GM18507 (cell line): ENCODE results near the gene MIF4GD.

ENCODE experiments used
- DNase-seq: peaks from one replicate; pipeline ENCODE4 v3.0.0; 2011; ENCODE audit warnings: low read depth; ENCODE audit not compliant: insufficient read length; ENCODE audit errors: extremely low spot score
- FAIRE-seq: peaks from 2 replicates; lab custom pipeline; 2011; peaks lifted over from hg19 to GRCh38; lab: Jason Lieb, UNC

The MIF4GD gene

GRCh38 chr17:75239778-75240393, 31.1 kb downstream of the MIF4GD start:
- FAIRE-seq: no peak
- no peak for DNase-seq

GRCh38 chr17:75239214-75239613, 31.8 kb downstream of the MIF4GD start:
- FAIRE-seq: no peak
- no peak for DNase-seq

GRCh38 chr17:75238684-75239191, 32.3 kb downstream of the MIF4GD start:
- DNase-seq: peak; percentile 58
- FAIRE-seq: peak; percentile 76

- no peak for FAIRE-seq
- no peak for DNase-seq
Measured at GRCh38 chr17:75238020-75238580, 32.9 kb downstream of the MIF4GD start.

GRCh38 chr17:75237100-75238014, 33.7 kb downstream of the MIF4GD start:
- FAIRE-seq: no peak
- DNase-seq: no peak

GRCh38 chr17:75232786-75233185, 38.2 kb downstream of the MIF4GD start:
- FAIRE-seq: no peak
- DNase-seq: no peak

- DNase-seq: no peak
- no peak for FAIRE-seq
Measured at GRCh38 chr17:75231741-75232464, 39.1 kb downstream of the MIF4GD start.

- no peak for FAIRE-seq
- DNase-seq: no peak
Measured at GRCh38 chr17:75231071-75231470, 40.0 kb downstream of the MIF4GD start.

GRCh38 chr17:75228847-75229246, 42.2 kb downstream of the MIF4GD start:
- no peak for FAIRE-seq

GRCh38 chr17:75228305-75228704, 42.7 kb downstream of the MIF4GD start:
- FAIRE-seq (no peak), DNase-seq (no peak)

More at GRCh38 chr17:75228847-75229246, 42.2 kb downstream of the MIF4GD start:
- no peak for DNase-seq

GRCh38 chr17:75227729-75228128, 43.3 kb downstream of the MIF4GD start:
- DNase-seq: no peak
- FAIRE-seq: no peak

GRCh38 chr17:75225016-75225415, 46.0 kb downstream of the MIF4GD start:
- DNase-seq: no peak
- no peak for FAIRE-seq

GRCh38 chr17:75219815-75220214, 51.2 kb downstream of the MIF4GD start:
- FAIRE-seq (no peak), DNase-seq (no peak)

GRCh38 chr17:75218131-75218530, 52.9 kb downstream of the MIF4GD start:
- FAIRE-seq (no peak), DNase-seq (no peak)
